Panc1 (cell line): ENCODE measurements around the gene ZNF132. TPM values are rescaled to one million over a fixed set of nuclear protein-coding genes. Genes with fewer than 3 reads are reported as not detected.

ENCODE experiments used
- ATAC-seq: fragments of 200-7000 bp; cut with Tn5 transposase; 2 replicates; pipeline ENCODE4 v1.9.1; 2020; ENCODE audit warnings: mild to moderate bottlenecking, moderate library complexity
- BruUV-seq: library from RNA; stranded (reverse); fragments of 400-500 nt; replicated peaks from 2 replicates; lab custom pipeline; 2021; lab: Mats Ljungman, UMichigan
- CTCF ChIA-PET: fragments of 300-600 bp; sonication (Branson Sonifier 250); formaldehyde crosslinking; loops from one replicate; lab custom pipeline; 2022; ENCODE audit warnings: antibody characterized with exemption; lab: Charles Lee
- POLR2A ChIA-PET: fragments of 300-600 bp; sonication (Branson Sonifier 250); formaldehyde crosslinking; loops from one replicate; lab custom pipeline; 2022; ENCODE audit warnings: antibody characterized with exemption; lab: Charles Lee
- DNase-seq: peaks from one replicate; pipeline ENCODE4 v3.0.0-alpha.2; 2010; ENCODE audit warnings: low read depth, low spot score
- H3K27ac ChIP-seq: 2 replicates; pipeline ENCODE4 v1.5.1; 2011; ENCODE audit warnings: mild to moderate bottlenecking, low read length, inconsistent platforms
- H3K27me3 ChIP-seq: fragments of 200-500 bp; sonication (Bioruptor generic); 2 replicates; pipeline ENCODE4 v1.6.0; 2014; ENCODE audit warnings: low read length, inconsistent platforms; ENCODE audit not compliant: control insufficient read depth, insufficient read depth
- H3K36me3 ChIP-seq: fragments of 200-500 bp; sonication (Bioruptor generic); 2 replicates; pipeline ENCODE4 v1.5.1; 2014; ENCODE audit warnings: inconsistent platforms, mild to moderate bottlenecking, low read length, moderate library complexity; ENCODE audit not compliant: control insufficient read depth, insufficient read depth
- H3K4me1 ChIP-seq: 2 replicates; pipeline ENCODE4 v1.5.1; 2011; ENCODE audit warnings: inconsistent platforms, mild to moderate bottlenecking, low read length, moderate library complexity; ENCODE audit not compliant: control insufficient read depth, insufficient read depth
- H3K4me3 ChIP-seq, 2 experiments: 2 replicates each; pipeline ENCODE4 v1.5.1; 2011 to 2012; ENCODE audit warnings: low read depth in 2 of 2, low read length in 2 of 2, mild to moderate bottlenecking in 2 of 2, inconsistent platforms in 1 of 2, moderate library complexity in 1 of 2
- H3K9me3 ChIP-seq: fragments of 200-500 bp; sonication (Bioruptor generic); 2 replicates; pipeline ENCODE4 v1.5.1; 2014; ENCODE audit warnings: low read depth, mild to moderate bottlenecking, inconsistent platforms, low read length, moderate library complexity; ENCODE audit not compliant: control insufficient read depth, insufficient read depth
- CTCF ChIP-seq: fragments of 450-650 bp; IDR thresholded peaks from 2 replicates; pipeline ENCODE4 v1.5.1; 2017; ENCODE audit warnings: mild to moderate bottlenecking
- POLR2AphosphoS5 ChIP-seq: IDR thresholded peaks from 2 replicates; pipeline ENCODE4 v1.6.1; 2012; ENCODE audit warnings: mild to moderate bottlenecking, low read depth, low read length, moderate library complexity
- REST ChIP-seq, 2 experiments: IDR thresholded peaks; 2 replicates each; pipeline ENCODE4 v1.6.1; 2011 to 2012; ENCODE audit warnings: low read depth in 2 of 2, control low read depth in 1 of 2, low read length in 1 of 2, mild to moderate bottlenecking in 1 of 2, moderate library complexity in 1 of 2; ENCODE audit not compliant: insufficient read depth in 1 of 2
- SIN3A ChIP-seq: IDR thresholded peaks from 2 replicates; pipeline ENCODE4 v1.6.1; 2012; ENCODE audit warnings: low read depth, mild to moderate bottlenecking, low read length, moderate library complexity, borderline replicate concordance; ENCODE audit not compliant: insufficient read depth
- TCF7L2 ChIP-seq: IDR thresholded peaks from 2 replicates; pipeline ENCODE4 v1.6.1; 2011; ENCODE audit warnings: mild to moderate bottlenecking, low read depth, low read length, inconsistent platforms
- in situ Hi-C: cut with HindIII; loops from 2 replicates; pipeline ENCODE4 v1.10.0; 2016; ENCODE audit warnings: low sequenced_read_pairs, low pct_unique_long_range_greater_than_20kb
- intact Hi-C: fragments of 100-400 bp; cut with micrococcal nuclease; formaldehyde crosslinking; loops from one replicate; pipeline ENCODE4 v1.10.0; 2022; ENCODE audit not compliant: unreplicated experiment
- total RNA-seq: library from RNA; stranded (reverse); gene quantifications from one replicate; pipeline ENCODE4 v1.2.1, GENCODE V29; 2021; ENCODE audit not compliant: unreplicated experiment

ZNF132 gene
- total RNA-seq, 1 experiment from 2014 or later, result not detected

GRCh38 chr19:58480831-58481230, 40.9 kb upstream of the ZNF132 start:
- DNase-seq (no peak), ATAC-seq (no peak)
- Histone ChIP-seq H3K36me3 (no peaks in the 10 kb centered on the region), H3K4me1 (0 out of 2 replicates have a peak, but pooled peaks cover 5% of the 10 kb centered on the region), H3K4me3 (no peak overlapping the region), H3K9me3 (no peaks in the 10 kb centered on the region), H3K27me3 (no peaks in the 10 kb centered on the region), H3K27ac (no peak overlapping the region)
- no TSS peak for BruUV-seq
- intact Hi-C loops (no loop called here), in situ Hi-C loops (no loop called here)
- ChIA-PET POLR2A (interaction anchor here (0.5 kb wide), 1 partner anchor 12 kb away, joined by 9 read pairs; no protein-coding TSS in a partner anchor), CTCF (no interaction called here)
- TF ChIP-seq POLR2AphosphoS5, result no peak
- no peak for TF ChIP-seq CTCF
- no peak for TF ChIP-seq TCF7L2
- TF ChIP-seq SIN3A, result no peak
- no peak for TF ChIP-seq REST (IDR thresholded peaks at IDR 0.05; ENCODE audit: insufficient read depth in 1 of 2, low read depth in 2 of 2, low read length in 1 of 2)

DNA sequence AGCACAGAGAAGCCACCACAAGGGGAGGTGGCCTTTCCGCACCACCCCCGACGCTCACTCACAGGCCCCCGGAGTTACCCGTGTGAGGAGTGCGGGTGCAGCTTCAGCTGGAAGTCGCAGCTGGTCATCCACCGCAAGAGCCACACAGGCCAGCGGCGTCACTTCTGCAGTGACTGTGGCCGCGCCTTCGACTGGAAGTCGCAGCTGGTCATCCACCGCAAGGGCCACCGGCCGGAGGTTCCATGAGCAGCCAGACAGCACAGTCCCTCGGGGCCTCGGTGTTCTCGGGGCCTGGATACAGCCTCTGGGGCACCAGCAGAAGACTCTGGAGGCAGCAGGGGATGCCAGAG, 40.5 kb upstream of the ZNF132 start:
- Histone ChIP-seq H3K36me3 (no peaks in the 10 kb centered on the region), H3K9me3 (no peaks in the 10 kb centered on the region), H3K4me1 (0 out of 2 replicates have a peak, but pooled peaks cover 5% of the 10 kb centered on the region), H3K4me3 (no peak overlapping the region), H3K27me3 (no peaks in the 10 kb centered on the region), H3K27ac (no peak overlapping the region)
- TF ChIP-seq POLR2AphosphoS5, result no peak
- BruUV-seq, result no TSS peak
- in situ Hi-C loops, result no loop called here
- ChIA-PET POLR2A (no interaction called here), CTCF (no interaction called here)
- intact Hi-C loops, result no loop called here
- ATAC-seq (no peak), DNase-seq (no peak)

- H3K4me1 ChIP-seq, result peaks cover 8% of the 10 kb centered on the region
- no peak for TF ChIP-seq POLR2AphosphoS5
- no peak for TF ChIP-seq CTCF
- no peak for TF ChIP-seq TCF7L2
- no peak for TF ChIP-seq REST (IDR thresholded peaks at IDR 0.05; ENCODE audit: insufficient read depth in 1 of 2, low read depth in 2 of 2, low read length in 1 of 2)
- no peak for TF ChIP-seq SIN3A
- CTCF ChIA-PET, result no interaction called here
- DNase-seq (no peak), ATAC-seq (no peak)
- intact Hi-C loops (no loop called here), in situ Hi-C loops (no loop called here)
- BruUV-seq, result no TSS peak
- POLR2A ChIA-PET, result no interaction called here
- no peaks in the 10 kb centered on the region for H3K9me3 ChIP-seq
- H3K4me3 ChIP-seq, result no peak overlapping the region
- H3K27me3 ChIP-seq, result no peaks in the 10 kb centered on the region
- no peaks in the 10 kb centered on the region for H3K36me3 ChIP-seq
- no peak overlapping the region for H3K27ac ChIP-seq
These were observed 40.0 kb upstream of the ZNF132 start for GRCh38 chr19:58479736-58480480.
